HG02970 (cell line): Measurements from ENCODE around the gene FOSB.

ENCODE experiments used
- ATAC-seq: cut with Tn5 transposase; IDR thresholded peaks from one replicate; pipeline ENCODE4 v1.9.1; 2021; ENCODE audit warnings: mild to moderate bottlenecking, moderate library complexity, moderate number of reproducible peaks; ENCODE audit not compliant: unreplicated experiment, low FRiP score

FOSB gene

GRCh38 chr19:45440873-45441654 lies 26.7 kb upstream of the FOSB start:
- ATAC-seq = no peak

GRCh38 chr19:45442408-45442777 lies 25.4 kb upstream of the FOSB start:
- no peak for ATAC-seq

- ATAC-seq = no peak
Measured at GRCh38 chr19:45442778-45443461, 24.9 kb upstream of the FOSB start.

- no peak for ATAC-seq
Measured at GRCh38 chr19:45443462-45444317, 24.1 kb upstream of the FOSB start.

GRCh38 chr19:45444318-45445041 lies 23.3 kb upstream of the FOSB start:
- no peak for ATAC-seq

GRCh38 chr19:45445139-45445538 lies 22.7 kb upstream of the FOSB start:
- ATAC-seq = no peak

GRCh38 chr19:45446295-45446694 lies 21.5 kb upstream of the FOSB start:
- no peak for ATAC-seq

- no peak for ATAC-seq
Measured at GRCh38 chr19:45446944-45447343, 20.9 kb upstream of the FOSB start.

GRCh38 chr19:45448425-45448756 lies 19.4 kb upstream of the FOSB start:
- ATAC-seq = no peak

GRCh38 chr19:45448887-45449299 lies 18.9 kb upstream of the FOSB start:
- ATAC-seq = no peak

- ATAC-seq = no peak
Measured at GRCh38 chr19:45450012-45450333, 17.8 kb upstream of the FOSB start.

GRCh38 chr19:45451131-45451849 lies 16.5 kb upstream of the FOSB start:
- ATAC-seq = peak; percentile 2

- ATAC-seq = no peak
Measured at GRCh38 chr19:45451850-45452387, 15.9 kb upstream of the FOSB start.

GRCh38 chr19:45455707-45456499 lies 11.9 kb upstream of the FOSB start:
- no peak for ATAC-seq

- no peak for ATAC-seq
Measured at GRCh38 chr19:45456500-45456815, 11.3 kb upstream of the FOSB start.

- no peak for ATAC-seq
Measured at GRCh38 chr19:45457776-45458175, 10.0 kb upstream of the FOSB start.

GRCh38 chr19:45460807-45461347 lies 6.9 kb upstream of the FOSB start:
- no peak for ATAC-seq

GRCh38 chr19:45462174-45462573 lies 5.6 kb upstream of the FOSB start:
- ATAC-seq = no peak

GRCh38 chr19:45463241-45463640 lies 4.6 kb upstream of the FOSB start:
- no peak for ATAC-seq
